GM21576 (cell line): ENCODE data around the gene ANXA4.
A peak's percentile ranks its signal among the peaks of the same experiment; 100 is the strongest.
"Not testable (repeated sequence)": the region's sequence is repeated elsewhere in the genome, so short reads cannot be mapped to it uniquely, and the experiment has no call there.

Experiments used
- ATAC-seq: cut with Tn5 transposase; IDR thresholded peaks from one replicate; pipeline ENCODE4 v1.9.1; 2021; ENCODE audit warnings: mild to moderate bottlenecking, moderate library complexity; ENCODE audit not compliant: unreplicated experiment

The ANXA4 gene

GRCh38 chr2:69801745-69802290 is 59.9 kb downstream of the ANXA4 start:
- no peak for ATAC-seq

GRCh38 chr2:69802781-69803367 is 60.9 kb downstream of the ANXA4 start:
- ATAC-seq, result peak; percentile 66

GRCh38 chr2:69804416-69804815 is 62.5 kb downstream of the ANXA4 start:
- ATAC-seq, result no peak

- ATAC-seq, result no peak
Observed at GRCh38 chr2:69805887-69806286, 64.0 kb downstream of the ANXA4 start.

- no peak for ATAC-seq
Observed at GRCh38 chr2:69807821-69808540, 66.0 kb downstream of the ANXA4 start.

GRCh38 chr2:69810550-69810949 is 68.6 kb downstream of the ANXA4 start:
- ATAC-seq, result no peak

GRCh38 chr2:69811018-69811417 is 69.1 kb downstream of the ANXA4 start:
- no peak for ATAC-seq

- no peak for ATAC-seq
Observed at GRCh38 chr2:69811591-69811990, 69.7 kb downstream of the ANXA4 start.

- no peak for ATAC-seq
Observed at GRCh38 chr2:69815717-69816116, 73.8 kb downstream of the ANXA4 start.

GRCh38 chr2:69816923-69817542 is 75.1 kb downstream of the ANXA4 start:
- no peak for ATAC-seq

GRCh38 chr2:69817729-69818501 is 76.0 kb downstream of the ANXA4 start:
- no peak for ATAC-seq

- ATAC-seq, result no peak
Observed at GRCh38 chr2:69827796-69828540, 86.0 kb downstream of the ANXA4 start.

GRCh38 chr2:69828938-69829255 is 87.0 kb downstream of the ANXA4 start:
- ATAC-seq, result peak; percentile 3

- ATAC-seq, result peak; percentile 88
Observed at GRCh38 chr2:69829256-69830044, 87.5 kb downstream of the ANXA4 start, which contains the start of gene GMCL1. TSS of gene GMCL1 (plus strand) at chr2:69829660. CDS start at chr2:69829893, 233 bp downstream.

GRCh38 chr2:69830045-69830905 is 88.3 kb downstream of the ANXA4 start:
- peak; percentile 20 for ATAC-seq

GRCh38 chr2:69830906-69831241 is 88.9 kb downstream of the ANXA4 start:
- ATAC-seq, result not testable (repeated sequence)

GRCh38 chr2:69831354-69831905 is 89.5 kb downstream of the ANXA4 start:
- ATAC-seq, result no peak

- ATAC-seq, result no peak
Observed at GRCh38 chr2:69833752-69834151, 91.8 kb downstream of the ANXA4 start.

GRCh38 chr2:69835666-69836065 is 93.7 kb downstream of the ANXA4 start:
- no peak for ATAC-seq
